Chondrocyte (in vitro differentiated cells): ENCODE results near the gene BRAT1. TPM values are rescaled to one million over a fixed set of nuclear protein-coding genes. Genes with fewer than 3 reads are reported as not detected.

Source experiments
- DNase-seq: peaks from one replicate; pipeline ENCODE4 v3.0.0; 2021; ENCODE audit warnings: mixed read lengths, low spot score
- H3K27ac Mint-ChIP-seq: one replicate; pipeline ENCODE4 v1.8.0; 2021; ENCODE audit warnings: mild to moderate bottlenecking, moderate library complexity, mixed read lengths; ENCODE audit not compliant: unreplicated experiment
- H3K27me3 Mint-ChIP-seq: 2 replicates; pipeline ENCODE4 v1.8.0; 2021; ENCODE audit warnings: low read depth, mixed read lengths
- H3K36me3 Mint-ChIP-seq: 2 replicates; pipeline ENCODE4 v1.8.0; 2021; ENCODE audit warnings: low read depth, mixed read lengths
- H3K4me1 Mint-ChIP-seq: 2 replicates; pipeline ENCODE4 v1.8.0; 2021; ENCODE audit warnings: low read depth, mild to moderate bottlenecking, mixed read lengths
- H3K4me3 Mint-ChIP-seq: one replicate; pipeline ENCODE4 v1.8.0; 2021; ENCODE audit warnings: mild to moderate bottlenecking, moderate library complexity, mixed read lengths; ENCODE audit not compliant: unreplicated experiment
- H3K9me3 Mint-ChIP-seq: 2 replicates; pipeline ENCODE4 v1.8.0; 2021; ENCODE audit warnings: low read depth, mixed read lengths
- CTCF ChIP-seq: fragments of 200-600 bp; sonication (generic); IDR thresholded peaks from 2 replicates; pipeline ENCODE4 v1.5.0; 2021; ENCODE audit warnings: antibody characterized with exemption, mild to moderate bottlenecking, moderate library complexity
- total RNA-seq: library from RNA; stranded (reverse); gene quantifications from 3 replicates; pipeline ENCODE4 v1.2.1, GENCODE V29; 2021

BRAT1 gene
- total RNA-seq, 1 donor from 2014 or later = 19.6 TPM

DNA sequence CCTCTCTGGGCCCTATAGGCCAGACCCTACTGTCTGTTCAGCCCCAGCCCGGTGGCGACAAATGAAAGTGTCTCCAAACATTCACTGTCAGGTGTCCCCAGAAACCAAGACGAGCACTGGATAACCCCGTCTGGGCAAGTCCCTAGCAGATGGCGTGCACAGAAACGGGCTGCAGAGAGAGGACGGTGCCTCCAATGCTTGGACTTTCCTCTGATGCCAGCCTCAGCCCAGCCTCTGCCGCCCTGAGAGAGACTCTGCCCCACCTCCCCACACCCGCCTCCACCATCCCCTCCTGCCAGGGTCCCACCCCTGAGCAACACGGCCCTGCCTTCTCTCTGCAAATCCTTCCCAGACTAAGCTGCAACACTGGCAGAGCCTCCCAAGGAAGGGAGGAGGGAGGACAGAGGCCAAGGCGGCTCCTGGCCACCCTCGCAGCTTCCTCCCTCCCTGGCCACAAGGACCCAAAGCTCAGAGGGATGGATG, 43.1 kb downstream of the BRAT1 start:
- Mint-ChIP-seq H3K4me3 (no peak overlapping the region), H3K4me1 (peaks cover 40% of the 10 kb centered on the region), H3K36me3 (no peaks in the 10 kb centered on the region), H3K9me3 (no peaks in the 10 kb centered on the region), H3K27ac (no peak overlapping the region), H3K27me3 (no peaks in the 10 kb centered on the region)
- no peak for DNase-seq
- no peak for TF ChIP-seq CTCF

GRCh38 chr7:2511769-2512168, 43.6 kb downstream of the BRAT1 start:
- no peak overlapping the region for H3K4me3 Mint-ChIP-seq
- TF ChIP-seq CTCF = no peak

DNA sequence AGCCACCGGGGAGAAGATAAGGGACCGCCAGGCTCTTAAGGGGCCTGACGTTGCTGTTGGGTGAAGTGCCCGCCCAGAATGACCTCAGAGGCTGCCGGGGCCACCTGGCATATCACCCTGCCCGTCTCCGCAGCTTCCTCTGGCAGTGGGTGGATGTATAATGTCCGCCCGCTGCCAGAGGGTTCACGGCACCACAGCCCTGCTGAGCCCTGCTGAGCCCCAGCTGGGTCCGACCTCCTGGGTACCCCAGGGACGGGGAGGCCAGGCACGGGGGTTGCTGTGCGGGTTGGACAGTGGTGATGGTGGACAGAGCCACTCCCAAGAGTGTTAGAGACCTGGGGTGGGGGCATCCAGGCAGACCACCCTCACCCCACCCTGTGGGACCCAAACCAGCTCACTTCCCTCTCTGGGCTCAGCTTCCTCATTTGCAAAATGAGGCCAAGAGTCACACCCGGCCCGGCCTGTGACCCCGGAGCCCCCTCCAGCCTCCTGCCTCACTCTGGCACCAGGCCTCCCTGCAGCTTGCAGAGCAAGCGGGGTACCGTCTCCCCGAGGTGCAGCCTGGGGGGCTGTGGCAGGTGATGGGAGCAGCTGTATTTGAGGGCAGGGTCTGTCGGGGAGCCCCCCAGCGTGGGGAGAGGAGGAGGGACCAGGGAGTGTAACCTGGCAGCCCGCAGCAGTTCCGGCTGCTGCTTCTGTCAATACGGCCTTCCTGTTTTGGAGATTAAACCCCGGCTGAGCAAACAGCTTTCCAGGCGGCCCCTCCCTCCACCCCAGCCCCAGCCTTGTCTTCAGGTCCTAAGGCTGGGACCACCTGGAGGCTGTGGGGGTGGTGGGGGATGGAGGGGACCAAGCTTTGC, 44.2 kb downstream of the BRAT1 start:
- Mint-ChIP-seq H3K4me1 (peaks cover 29% of the 10 kb centered on the region), H3K4me3 (no peak overlapping the region), H3K9me3 (no peaks in the 10 kb centered on the region), H3K27ac (no peak overlapping the region), H3K36me3 (no peaks in the 10 kb centered on the region), H3K27me3 (no peaks in the 10 kb centered on the region)
- TF ChIP-seq CTCF = no peak
- no peak for DNase-seq

More at GRCh38 chr7:2511769-2512168, 43.6 kb downstream of the BRAT1 start:
- peaks cover 36% of the 10 kb centered on the region for H3K4me1 Mint-ChIP-seq
- no peaks in the 10 kb centered on the region for H3K27me3 Mint-ChIP-seq
- no peaks in the 10 kb centered on the region for H3K36me3 Mint-ChIP-seq
- no peak overlapping the region for H3K27ac Mint-ChIP-seq
- no peak for DNase-seq
- no peaks in the 10 kb centered on the region for H3K9me3 Mint-ChIP-seq

GRCh38 chr7:2510130-2510776, 45.1 kb downstream of the BRAT1 start:
- Mint-ChIP-seq H3K27ac (no peak overlapping the region), H3K27me3 (no peaks in the 10 kb centered on the region), H3K36me3 (no peaks in the 10 kb centered on the region), H3K9me3 (no peaks in the 10 kb centered on the region), H3K4me3 (no peak overlapping the region), H3K4me1 (peaks cover 22% of the 10 kb centered on the region)
- no peak for DNase-seq
- no peak for TF ChIP-seq CTCF

DNA sequence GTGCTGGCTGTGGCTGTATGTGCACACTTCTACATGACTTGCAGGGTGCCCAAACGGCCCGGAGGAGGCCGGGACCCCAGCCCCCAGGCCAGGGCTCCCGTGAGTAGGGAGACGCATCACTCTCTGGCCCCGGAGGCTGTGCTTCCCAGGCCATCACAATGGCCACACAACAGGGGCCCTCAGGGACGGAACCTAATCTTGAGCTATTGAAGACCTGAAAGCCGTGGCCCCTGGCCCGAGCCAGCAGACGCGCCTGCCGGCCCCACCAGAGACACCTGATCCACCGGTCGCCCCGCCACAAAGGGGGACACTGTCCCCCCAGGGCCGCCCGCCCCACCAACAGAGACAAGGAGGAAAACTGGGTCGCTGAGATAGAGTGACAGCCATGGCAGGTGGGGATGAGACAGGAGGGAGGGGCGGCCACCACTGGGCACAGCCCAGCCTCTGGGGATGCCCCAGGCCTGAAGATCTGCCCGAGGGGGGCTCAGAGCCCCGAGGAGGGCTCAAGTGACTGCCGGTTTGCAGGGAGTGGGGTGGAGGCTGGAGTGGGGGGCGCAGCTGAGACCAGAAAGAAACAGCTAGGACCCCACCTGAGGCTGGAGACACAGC, 45.9 kb downstream of the BRAT1 start:
- no peak overlapping the region for H3K27ac Mint-ChIP-seq
- no peaks in the 10 kb centered on the region for H3K27me3 Mint-ChIP-seq

More for the DNA sequence above, 45.9 kb downstream of the BRAT1 start:
- H3K9me3 Mint-ChIP-seq = no peaks in the 10 kb centered on the region
- H3K4me1 Mint-ChIP-seq = peaks cover 22% of the 10 kb centered on the region
- no peak overlapping the region for H3K4me3 Mint-ChIP-seq
- no peak for TF ChIP-seq CTCF
- no peaks in the 10 kb centered on the region for H3K36me3 Mint-ChIP-seq
- no peak for DNase-seq
